Measurements from ENCODE around the gene NXNL2.

NXNL2 gene

GRCh38 chr9:88583901-88584596 is 49.1 kb downstream of the NXNL2 start:
- CTCF ChIA-PET, result interaction anchor here (1.4 kb wide), 1 partner anchor 695 kb away, joined by 3 read pairs; no protein-coding TSS in a partner anchor
- POLR2A ChIA-PET, result no interaction called here
- DNase-seq (ENCODE audit: extremely low spot score), result no peak
- no peak for TF ChIP-seq CTCF (IDR thresholded peaks at IDR 0.05; ENCODE audit: control extremely low read depth, extremely low read depth, low read depth, missing control alignments)

- no peak for DNase-seq (ENCODE audit: extremely low spot score)
- CTCF ChIA-PET, result no interaction called here
- POLR2A ChIA-PET, result no interaction called here
- no peak for TF ChIP-seq CTCF (IDR thresholded peaks at IDR 0.05; ENCODE audit: control extremely low read depth, extremely low read depth, low read depth, missing control alignments)
These were observed 50.4 kb downstream of the NXNL2 start for GRCh38 chr9:88585426-88585825.

GRCh38 chr9:88586452-88586851 is 51.5 kb downstream of the NXNL2 start:
- ChIA-PET CTCF (interaction anchor here (0.7 kb wide), 1 partner anchor 11 kb away, joined by 3 read pairs; no protein-coding TSS in a partner anchor), POLR2A (no interaction called here)
- DNase-seq (ENCODE audit: extremely low spot score), result no peak
- TF ChIP-seq CTCF (IDR thresholded peaks at IDR 0.05; ENCODE audit: control extremely low read depth, extremely low read depth, low read depth, missing control alignments), result no peak

- POLR2A ChIA-PET, result no interaction called here
- no peak for TF ChIP-seq CTCF (IDR thresholded peaks at IDR 0.05; ENCODE audit: control extremely low read depth, extremely low read depth, low read depth, missing control alignments)
- CTCF ChIA-PET, result no interaction called here
- no peak for DNase-seq (ENCODE audit: extremely low spot score)
These were observed 52.2 kb downstream of the NXNL2 start for GRCh38 chr9:88587182-88587581.

GRCh38 chr9:88587885-88588649 is 53.1 kb downstream of the NXNL2 start:
- no peak for DNase-seq (ENCODE audit: extremely low spot score)
- no peak for TF ChIP-seq CTCF (IDR thresholded peaks at IDR 0.05; ENCODE audit: control extremely low read depth, extremely low read depth, low read depth, missing control alignments)
- ChIA-PET CTCF (interaction anchor here (1.4 kb wide), 1 partner anchor 9 kb away, joined by 8 read pairs; no protein-coding TSS in a partner anchor), POLR2A (no interaction called here)

- CTCF ChIA-PET, result interaction anchor here (1.4 kb wide), 1 partner anchor 11 kb away, joined by 8 read pairs; no protein-coding TSS in a partner anchor
- POLR2A ChIA-PET, result no interaction called here
- no peak for DNase-seq (ENCODE audit: extremely low spot score)
- no peak for TF ChIP-seq CTCF (IDR thresholded peaks at IDR 0.05; ENCODE audit: control extremely low read depth, extremely low read depth, low read depth, missing control alignments)
These were observed 54.7 kb downstream of the NXNL2 start for GRCh38 chr9:88589656-88590055.
